ENCODE results near the gene KIAA1210.

DNA sequence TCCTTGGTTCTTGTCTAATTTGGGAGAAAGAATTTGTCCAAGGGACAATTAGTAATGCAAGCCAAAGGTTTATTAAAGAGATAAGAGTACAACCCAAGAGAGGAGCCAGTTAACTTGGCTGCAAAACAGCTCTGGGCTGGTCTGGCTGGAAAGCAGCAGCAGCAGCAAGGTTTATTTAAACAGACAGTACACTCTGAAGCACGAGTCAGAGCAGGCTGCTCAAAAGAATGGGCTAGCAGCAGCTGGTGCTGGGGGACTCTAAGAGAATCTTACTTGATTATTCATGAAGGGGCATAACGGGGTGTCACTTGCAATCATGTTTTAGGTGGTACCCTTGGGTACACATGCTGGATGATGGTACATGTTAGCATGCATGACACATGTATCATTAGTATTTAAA lies 71.9 kb downstream of the KIAA1210 start:
- TF ChIP-seq POLR2A (IDR thresholded peaks at IDR 0.05; ENCODE audit: low read depth, low read length) (no peak), TAF1 (IDR thresholded peaks at IDR 0.05; ENCODE audit: low read depth, low read length) (no peak), POLR2AphosphoS5 (IDR thresholded peaks at IDR 0.05; ENCODE audit: low read depth, low read length) (no peak)

Data from GM12891 (cell line).